Measurements from ENCODE around the gene MTMR12.

The MTMR12 gene

GRCh38 chr5:32302835-32303754 is 9.6 kb downstream of the MTMR12 start:
- H3K79me2 ChIP-seq (ENCODE audit: control insufficient read depth, low read length): peaks cover 100% of the 10 kb centered on the region
- no peaks in the 10 kb centered on the region for H3K9me3 ChIP-seq (ENCODE audit: control insufficient read depth, insufficient read depth, low read length)

GRCh38 chr5:32301891-32302290 is 10.8 kb downstream of the MTMR12 start:
- H4K20me1 ChIP-seq (ENCODE audit: control insufficient read depth, insufficient read depth, low read depth, low read length): peaks cover 43% of the 10 kb centered on the region
- H3K79me2 ChIP-seq (ENCODE audit: control insufficient read depth, low read length): peaks cover 100% of the 10 kb centered on the region

More at GRCh38 chr5:32302835-32303754, 9.6 kb downstream of the MTMR12 start:
- Histone ChIP-seq H3K27me3 (ENCODE audit: control insufficient read depth, low read length) (no peaks in the 10 kb centered on the region), H3K27ac (ENCODE audit: low read depth, low read length) (no peak overlapping the region), H3F3A (ENCODE audit: control insufficient read depth, insufficient read depth) (0 out of 2 replicates have a peak, but pooled peaks cover 5% of the 10 kb centered on the region), H3K4me3 (ENCODE audit: low read length) (no peak overlapping the region), H3K4me1 (ENCODE audit: control insufficient read depth, low read length) (peaks cover 78% of the 10 kb centered on the region), H4K20me1 (ENCODE audit: control insufficient read depth, insufficient read depth, low read depth, low read length) (peaks cover 50% of the 10 kb centered on the region), H3K9me2 (replicated peaks; ENCODE audit: control insufficient read depth, low read length) (no peaks in the 10 kb centered on the region), H3K4me2 (ENCODE audit: low read length) (no peak overlapping the region), H3K36me3 (ENCODE audit: control insufficient read depth, low read length) (peaks cover 66% of the 10 kb centered on the region)
- no peak for TF ChIP-seq EZH2phosphoT487 (IDR thresholded peaks at IDR 0.05; ENCODE audit: borderline replicate concordance, low read length)
- TF ChIP-seq CTCF (IDR thresholded peaks at IDR 0.05; ENCODE audit: low read depth, low read length, poor library complexity, severe bottlenecking): no peak

GRCh38 chr5:32299059-32299677 is 13.6 kb downstream of the MTMR12 start:
- no peaks in the 10 kb centered on the region for H3K9me3 ChIP-seq (ENCODE audit: control insufficient read depth, insufficient read depth, low read length)
- no peaks in the 10 kb centered on the region for H3K27me3 ChIP-seq (ENCODE audit: control insufficient read depth, low read length)
- peaks cover 99% of the 10 kb centered on the region for H3K79me2 ChIP-seq (ENCODE audit: control insufficient read depth, low read length)
- peaks cover 42% of the 10 kb centered on the region for H3K4me1 ChIP-seq (ENCODE audit: control insufficient read depth, low read length)
- H3F3A ChIP-seq (ENCODE audit: control insufficient read depth, insufficient read depth): no peaks in the 10 kb centered on the region
- TF ChIP-seq CTCF (IDR thresholded peaks at IDR 0.05; ENCODE audit: low read depth, low read length, poor library complexity, severe bottlenecking): no peak
- H3K27ac ChIP-seq (ENCODE audit: low read depth, low read length): no peak overlapping the region
- H4K20me1 ChIP-seq (ENCODE audit: control insufficient read depth, insufficient read depth, low read depth, low read length): peaks cover 43% of the 10 kb centered on the region
- peaks cover 72% of the 10 kb centered on the region for H3K36me3 ChIP-seq (ENCODE audit: control insufficient read depth, low read length)
- no peaks in the 10 kb centered on the region for H3K9me2 ChIP-seq (replicated peaks; ENCODE audit: control insufficient read depth, low read length)
- no peak overlapping the region for H3K4me2 ChIP-seq (ENCODE audit: low read length)
- H3K4me3 ChIP-seq (ENCODE audit: low read length): no peak overlapping the region

More at GRCh38 chr5:32301891-32302290, 10.8 kb downstream of the MTMR12 start:
- Histone ChIP-seq H3K4me2 (ENCODE audit: low read length) (no peak overlapping the region), H3K27ac (ENCODE audit: low read depth, low read length) (no peak overlapping the region), H3K9me2 (replicated peaks; ENCODE audit: control insufficient read depth, low read length) (no peaks in the 10 kb centered on the region), H3K9me3 (ENCODE audit: control insufficient read depth, insufficient read depth, low read length) (no peaks in the 10 kb centered on the region), H3K4me1 (ENCODE audit: control insufficient read depth, low read length) (peaks cover 70% of the 10 kb centered on the region), H3K36me3 (ENCODE audit: control insufficient read depth, low read length) (peaks cover 65% of the 10 kb centered on the region), H3K4me3 (ENCODE audit: low read length) (no peak overlapping the region), H3K27me3 (ENCODE audit: control insufficient read depth, low read length) (no peaks in the 10 kb centered on the region), H3F3A (ENCODE audit: control insufficient read depth, insufficient read depth) (0 out of 2 replicates have a peak, but pooled peaks cover 5% of the 10 kb centered on the region)
- TF ChIP-seq EZH2phosphoT487 (IDR thresholded peaks at IDR 0.05; ENCODE audit: borderline replicate concordance, low read length) (no peak), CTCF (IDR thresholded peaks at IDR 0.05; ENCODE audit: low read depth, low read length, poor library complexity, severe bottlenecking) (no peak)

All from DOHH2 (cell line).